GM12874 (cell line): ENCODE measurements around the gene KANSL1.

Source experiments
- TF ChIP-seq, protein P1 (sequence below): IDR thresholded peaks from 2 replicates; pipeline ENCODE4 v1.5.1; 2011; ENCODE audit warnings: low read depth, mild to moderate bottlenecking, control low read depth, low read length, moderate library complexity; ENCODE audit not compliant: insufficient read depth

KANSL1 gene

GRCh38 chr17:46026166-46027047, 166.8 kb downstream of the KANSL1 start:
- TF ChIP-seq, protein P1, sequence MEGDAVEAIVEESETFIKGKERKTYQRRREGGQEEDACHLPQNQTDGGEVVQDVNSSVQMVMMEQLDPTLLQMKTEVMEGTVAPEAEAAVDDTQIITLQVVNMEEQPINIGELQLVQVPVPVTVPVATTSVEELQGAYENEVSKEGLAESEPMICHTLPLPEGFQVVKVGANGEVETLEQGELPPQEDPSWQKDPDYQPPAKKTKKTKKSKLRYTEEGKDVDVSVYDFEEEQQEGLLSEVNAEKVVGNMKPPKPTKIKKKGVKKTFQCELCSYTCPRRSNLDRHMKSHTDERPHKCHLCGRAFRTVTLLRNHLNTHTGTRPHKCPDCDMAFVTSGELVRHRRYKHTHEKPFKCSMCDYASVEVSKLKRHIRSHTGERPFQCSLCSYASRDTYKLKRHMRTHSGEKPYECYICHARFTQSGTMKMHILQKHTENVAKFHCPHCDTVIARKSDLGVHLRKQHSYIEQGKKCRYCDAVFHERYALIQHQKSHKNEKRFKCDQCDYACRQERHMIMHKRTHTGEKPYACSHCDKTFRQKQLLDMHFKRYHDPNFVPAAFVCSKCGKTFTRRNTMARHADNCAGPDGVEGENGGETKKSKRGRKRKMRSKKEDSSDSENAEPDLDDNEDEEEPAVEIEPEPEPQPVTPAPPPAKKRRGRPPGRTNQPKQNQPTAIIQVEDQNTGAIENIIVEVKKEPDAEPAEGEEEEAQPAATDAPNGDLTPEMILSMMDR, result no peak

- TF ChIP-seq, protein P1, result no peak
Measured at GRCh38 chr17:46025510-46026165, 167.6 kb downstream of the KANSL1 start.

- TF ChIP-seq, protein P1, result no peak
Measured at GRCh38 chr17:46025060-46025459, 168.2 kb downstream of the KANSL1 start.

GRCh38 chr17:46024590-46024989, 168.6 kb downstream of the KANSL1 start:
- TF ChIP-seq, protein P1, result no peak

DNA sequence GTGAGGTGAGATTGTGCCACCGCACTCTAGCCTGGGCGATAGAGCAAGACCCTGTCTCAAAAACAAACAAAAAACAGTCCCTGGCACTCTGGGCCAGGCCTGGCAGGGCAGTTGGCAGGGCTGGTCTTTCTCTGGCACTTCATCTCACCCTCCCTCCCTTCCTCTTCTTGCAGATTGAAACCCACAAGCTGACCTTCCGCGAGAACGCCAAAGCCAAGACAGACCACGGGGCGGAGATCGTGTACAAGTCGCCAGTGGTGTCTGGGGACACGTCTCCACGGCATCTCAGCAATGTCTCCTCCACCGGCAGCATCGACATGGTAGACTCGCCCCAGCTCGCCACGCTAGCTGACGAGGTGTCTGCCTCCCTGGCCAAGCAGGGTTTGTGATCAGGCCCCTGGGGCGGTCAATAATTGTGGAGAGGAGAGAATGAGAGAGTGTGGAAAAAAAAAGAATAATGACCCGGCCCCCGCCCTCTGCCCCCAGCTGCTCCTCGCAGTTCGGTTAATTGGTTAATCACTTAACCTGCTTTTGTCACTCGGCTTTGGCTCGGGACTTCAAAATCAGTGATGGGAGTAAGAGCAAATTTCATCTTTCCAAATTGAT, 169.3 kb downstream of the KANSL1 start:
- TF ChIP-seq, protein P1, result no peak

GRCh38 chr17:46020998-46021397, 172.2 kb downstream of the KANSL1 start:
- TF ChIP-seq, protein P1, result no peak
